Spleen (tissue), 7 donors: ENCODE data around the gene THBS4.

Source experiments
- CTCF ChIP-seq, 11 experiments: fragments of 200-600 bp in 7 of 11; fragments of 450-650 bp in 4 of 11; sonication (generic) in 4 of 11; IDR thresholded peaks in 8 of 11; conservative IDR thresholded peaks in 3 of 11; 1 replicate in 7 of 11; 2 replicates in 4 of 11; pipeline versions ENCODE4 v1.4.0 to v1.8.0; 2016 to 2021; ENCODE audit warnings: antibody characterized with exemption in 11 of 11, inconsistent platforms in 4 of 11, mild to moderate bottlenecking in 1 of 11
- POLR2A ChIP-seq, 3 donors: fragments of 450-650 bp; IDR thresholded peaks; one replicate each; pipeline ENCODE4 v1.5.1; 2017; ENCODE audit warnings: antibody characterized with exemption in 3 of 3, mild to moderate bottlenecking in 1 of 3
- POLR2AphosphoS5 ChIP-seq, 3 donors: sonication (generic); formaldehyde crosslinking; IDR thresholded peaks; one replicate each; pipeline ENCODE4 v1.5.1; 2017; ENCODE audit warnings: antibody characterized with exemption in 3 of 3
- donor health status: DM: no; HTN: no; CAD: no; lungs with moderate emphysema.
- donor health status: DM: no; HTN: no; CAD: no.
- donor health status: DM: no; HTN: no; CAD: no.

GRCh38 chr5:80067531-80068245 lies 32.5 kb downstream of the THBS4 start:
- TF ChIP-seq CTCF (IDR thresholded peaks at IDR 0.05 in 8 of 11, conservative IDR thresholded peaks at IDR 0.05 in 3 of 11) (no peak), POLR2A (IDR thresholded peaks at IDR 0.05) (no peak), POLR2AphosphoS5 (IDR thresholded peaks at IDR 0.05) (no peak)
